ENCODE results near the gene ATP11A.

Gene ATP11A

GRCh38 chr13:112689303-112690245 lies at the start of gene ATP11A:
ATP11A (plus strand) TSS chr13:112690038; CDS start chr13:112690417, 379 bp downstream.
- peak; percentile 51 for DNase-seq

GRCh38 chr13:112641456-112642089 lies 48.3 kb upstream of the ATP11A start:
- DNase-seq, result no peak

GRCh38 chr13:112642090-112642460 lies 47.8 kb upstream of the ATP11A start:
- no peak for DNase-seq

- DNase-seq, result no peak
Observed at GRCh38 chr13:112643759-112644459, 45.9 kb upstream of the ATP11A start.

GRCh38 chr13:112645327-112645914 lies 44.4 kb upstream of the ATP11A start:
- DNase-seq, result no peak

GRCh38 chr13:112647256-112647655 lies 42.6 kb upstream of the ATP11A start:
- no peak for DNase-seq

GRCh38 chr13:112648101-112648500 lies 41.7 kb upstream of the ATP11A start:
- DNase-seq, result no peak

- no peak for DNase-seq
Observed at GRCh38 chr13:112648966-112649690, 40.7 kb upstream of the ATP11A start.

GRCh38 chr13:112651311-112651710 lies 38.5 kb upstream of the ATP11A start:
- DNase-seq, result no peak

- DNase-seq, result no peak
Observed at GRCh38 chr13:112651750-112652511, 37.9 kb upstream of the ATP11A start.

- no peak for DNase-seq
Observed at GRCh38 chr13:112652512-112653070, 37.2 kb upstream of the ATP11A start.

GRCh38 chr13:112653071-112653470 lies 36.8 kb upstream of the ATP11A start:
- DNase-seq, result no peak

GRCh38 chr13:112655913-112656312 lies 33.9 kb upstream of the ATP11A start:
- no peak for DNase-seq

- DNase-seq, result no peak
Observed at GRCh38 chr13:112657850-112658445, 31.9 kb upstream of the ATP11A start.

GRCh38 chr13:112658808-112659207 lies 31.0 kb upstream of the ATP11A start:
- no peak for DNase-seq

GRCh38 chr13:112661291-112661690 lies 28.5 kb upstream of the ATP11A start:
- DNase-seq, result no peak

GRCh38 chr13:112664501-112665203 lies 25.2 kb upstream of the ATP11A start:
- no peak for DNase-seq

GRCh38 chr13:112668924-112669323 lies 20.9 kb upstream of the ATP11A start:
- no peak for DNase-seq

GRCh38 chr13:112669881-112670499 lies 19.8 kb upstream of the ATP11A start:
- peak; percentile 89 for DNase-seq

GRCh38 chr13:112670864-112671263 lies 19.0 kb upstream of the ATP11A start:
- DNase-seq, result no peak

Data from NCI-H1694 (cell line).